H54 (cell line): Measurements from ENCODE around the gene SEMA4F.

Experiments
- DNase-seq: peaks from one replicate; pipeline ENCODE4 v3.0.0; 2011; ENCODE audit warnings: low spot score, mixed read lengths; ENCODE audit not compliant: insufficient read length
- FAIRE-seq: peaks from 3 replicates; lab custom pipeline; 2011; peaks lifted over from hg19 to GRCh38; lab: Jason Lieb, UNC
- POLR2A ChIP-seq: IDR thresholded peaks from 2 replicates; pipeline ENCODE4 v1.6.1; 2011; ENCODE audit warnings: low read depth, mild to moderate bottlenecking, low read length

SEMA4F gene

DNA sequence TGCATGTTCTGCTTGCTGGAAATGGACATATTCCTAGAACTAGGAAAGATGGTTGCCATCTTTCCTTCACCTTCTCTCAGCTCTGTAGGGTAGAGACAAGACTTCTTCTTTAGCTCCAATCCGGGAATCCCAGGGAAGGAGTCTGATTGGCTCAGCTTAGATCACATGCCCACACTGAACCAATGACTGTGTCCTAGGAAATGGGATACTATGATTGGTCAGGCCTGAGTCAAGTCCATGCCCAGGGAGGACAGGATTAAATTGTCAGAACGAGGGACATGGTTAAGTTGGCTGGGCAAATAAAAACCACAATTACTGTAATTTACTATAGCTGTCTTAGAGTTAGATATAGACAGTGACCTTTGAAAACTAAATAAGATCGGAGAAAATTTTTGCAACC is 31.4 kb downstream of the SEMA4F start:
- FAIRE-seq, result no peak
- TF ChIP-seq POLR2A, result no peak
- DNase-seq, result no peak

DNA sequence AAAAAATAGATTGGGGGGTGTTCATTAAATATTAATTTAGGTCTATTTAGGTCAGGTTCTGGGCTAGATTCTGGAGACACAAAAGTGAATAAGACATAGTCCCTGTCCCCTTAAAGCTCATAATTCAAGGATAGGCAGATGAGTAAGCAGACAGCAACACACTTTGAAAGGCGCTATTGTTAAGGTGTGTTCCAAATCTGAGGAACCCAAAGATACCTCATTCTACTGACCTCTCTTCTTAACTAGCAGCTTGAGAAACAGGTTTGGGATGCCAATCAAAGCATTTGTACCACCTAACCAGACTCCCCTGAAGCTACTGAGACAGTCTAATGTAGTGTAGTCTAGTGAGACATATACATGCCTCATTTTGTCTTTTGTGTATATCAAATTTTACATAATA is 34.8 kb downstream of the SEMA4F start:
- DNase-seq (no peak), FAIRE-seq (no peak)
- no peak for TF ChIP-seq POLR2A

DNA sequence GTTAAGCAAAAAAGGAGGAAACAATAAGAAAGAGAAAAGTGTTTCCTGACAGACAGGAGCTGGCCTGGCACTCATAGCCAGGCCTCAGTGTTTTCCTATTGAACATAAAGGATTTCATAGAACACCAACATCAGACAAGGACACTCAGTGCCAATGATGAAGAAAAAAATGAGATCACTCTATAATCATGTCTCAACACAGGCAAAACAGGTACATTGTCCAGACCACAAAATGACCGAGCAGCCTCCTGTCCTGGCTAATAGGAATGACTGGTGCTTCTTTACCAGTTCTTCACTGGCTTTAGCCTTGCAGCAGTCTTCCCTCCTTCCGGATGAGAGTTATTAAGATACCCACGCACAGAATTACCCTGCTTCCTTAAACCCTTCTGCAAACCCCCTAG is 35.6 kb downstream of the SEMA4F start:
- DNase-seq, result no peak
- no peak for FAIRE-seq
- TF ChIP-seq POLR2A, result no peak

DNA sequence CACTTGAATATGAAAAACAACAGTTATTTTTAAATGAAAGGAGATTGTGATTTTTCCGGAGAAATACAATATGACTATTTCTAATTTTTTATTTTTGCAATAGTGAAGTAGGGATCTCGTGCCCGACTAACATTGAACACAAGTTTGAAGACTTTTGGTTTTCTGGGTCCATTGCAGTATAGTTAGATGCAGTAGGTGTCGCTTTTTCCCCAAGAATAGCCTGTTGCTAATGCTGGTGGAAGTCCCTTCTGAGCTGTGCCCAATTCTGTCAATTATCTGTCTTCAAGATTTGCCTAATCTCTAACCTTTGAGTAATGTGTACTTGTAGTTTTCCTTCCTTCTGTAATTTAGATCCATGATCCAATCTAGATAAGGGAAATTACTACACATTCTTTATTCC is 36.5 kb downstream of the SEMA4F start:
- FAIRE-seq (peak; percentile 75), DNase-seq (peak; percentile 54)
- no peak for TF ChIP-seq POLR2A

DNA sequence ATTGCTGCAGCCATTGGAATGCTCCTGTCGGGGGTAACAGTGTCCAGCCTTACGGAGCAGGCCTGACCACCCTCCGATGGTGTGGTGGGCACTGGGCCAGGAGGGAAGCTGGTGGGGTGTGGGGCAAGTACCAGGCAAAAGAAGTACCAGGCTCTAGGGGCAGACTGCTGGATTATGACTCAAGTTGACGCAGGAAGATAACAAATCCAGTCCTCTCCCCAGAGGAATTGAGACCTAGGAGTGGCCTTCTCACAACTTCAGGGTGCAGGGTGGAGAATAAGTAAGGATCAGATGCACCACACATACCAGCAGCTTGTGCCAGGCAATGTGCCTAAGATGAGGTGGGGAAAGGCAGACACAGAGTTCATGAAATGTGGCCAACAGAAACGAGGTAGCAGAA is 37.9 kb downstream of the SEMA4F start:
- DNase-seq (no peak), FAIRE-seq (no peak)
- TF ChIP-seq POLR2A, result no peak

DNA sequence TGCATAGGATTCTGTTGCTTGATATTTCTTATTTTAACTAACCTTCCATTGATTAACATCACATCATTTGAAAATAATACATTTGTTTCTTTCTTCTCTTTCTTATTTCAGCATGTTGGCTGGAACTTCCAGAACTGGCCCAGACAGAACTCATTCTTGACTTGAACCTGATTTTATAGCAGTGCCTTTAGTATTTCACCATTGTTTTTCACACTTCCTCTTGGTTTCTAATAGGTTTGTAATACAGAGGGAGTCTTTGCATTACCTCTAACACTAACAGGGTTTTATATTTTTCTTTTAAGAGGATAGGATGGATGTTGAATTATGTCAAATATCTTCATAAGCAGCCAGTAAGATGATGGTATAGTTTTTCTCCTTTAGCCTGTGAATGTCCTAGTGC is 39.2 kb downstream of the SEMA4F start:
- FAIRE-seq, result no peak
- TF ChIP-seq POLR2A, result no peak

DNA sequence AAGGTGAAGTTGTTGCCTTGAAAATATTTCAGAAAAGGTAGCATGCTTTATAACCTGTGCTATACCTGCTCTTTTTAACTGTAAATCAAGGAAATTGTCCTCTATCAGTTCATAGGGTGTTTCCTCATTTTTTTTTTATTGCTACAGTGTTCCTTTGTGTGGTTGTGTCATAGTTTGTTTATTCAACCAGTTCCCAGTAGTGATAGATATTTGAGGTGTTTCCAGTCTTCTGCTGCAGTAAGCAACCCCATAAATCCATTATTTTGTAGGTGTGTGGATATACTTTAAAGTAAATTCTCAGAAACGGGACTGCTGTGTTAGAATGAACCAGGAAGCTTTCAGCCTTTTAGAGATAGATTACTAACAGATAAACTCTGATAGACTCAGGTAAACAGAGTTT is 39.6 kb downstream of the SEMA4F start:
- FAIRE-seq (no peak), DNase-seq (no peak)
- no peak for TF ChIP-seq POLR2A

More for the DNA sequence above, 39.2 kb downstream of the SEMA4F start:
- no peak for DNase-seq

DNA sequence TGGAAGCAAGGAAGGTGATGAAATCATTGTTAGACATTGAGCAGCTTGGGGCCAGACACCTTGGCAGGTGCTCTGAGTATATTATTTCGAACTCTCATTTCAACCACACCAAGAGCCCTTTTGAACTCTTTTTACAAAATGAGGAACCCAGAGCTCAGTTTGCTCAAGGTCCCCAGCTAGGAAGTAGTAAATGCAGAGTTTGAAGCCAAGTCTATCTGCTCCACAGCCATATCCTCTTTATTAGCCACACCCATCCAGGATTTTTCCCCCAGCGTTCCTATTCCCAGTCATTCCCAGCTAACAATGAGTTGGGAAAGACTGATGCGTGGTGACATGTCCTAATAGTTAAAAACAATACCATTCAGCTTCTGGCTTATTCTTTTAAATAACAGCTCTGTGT is 40.2 kb downstream of the SEMA4F start:
- DNase-seq, result no peak
- FAIRE-seq, result no peak
- no peak for TF ChIP-seq POLR2A

DNA sequence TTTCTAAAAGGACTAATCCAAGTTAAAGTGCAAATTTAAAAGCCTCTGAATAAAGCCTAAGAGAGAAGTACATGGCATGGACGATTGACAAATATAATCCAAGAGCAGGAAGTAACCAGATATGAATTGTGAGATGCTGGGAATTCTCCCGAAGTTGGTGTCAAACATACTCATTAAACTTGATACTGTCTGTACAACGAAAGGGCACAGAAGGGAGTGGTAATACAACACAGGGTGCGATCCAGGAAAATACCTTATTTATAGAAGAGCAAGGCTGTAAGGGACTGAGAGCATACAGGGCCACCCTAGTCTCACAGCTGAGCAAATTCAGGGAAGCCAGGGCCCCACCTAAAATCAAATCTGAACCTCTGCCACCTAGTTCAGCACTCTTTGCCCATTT is 41.6 kb downstream of the SEMA4F start:
- TF ChIP-seq POLR2A, result no peak
- FAIRE-seq (no peak), DNase-seq (no peak)

DNA sequence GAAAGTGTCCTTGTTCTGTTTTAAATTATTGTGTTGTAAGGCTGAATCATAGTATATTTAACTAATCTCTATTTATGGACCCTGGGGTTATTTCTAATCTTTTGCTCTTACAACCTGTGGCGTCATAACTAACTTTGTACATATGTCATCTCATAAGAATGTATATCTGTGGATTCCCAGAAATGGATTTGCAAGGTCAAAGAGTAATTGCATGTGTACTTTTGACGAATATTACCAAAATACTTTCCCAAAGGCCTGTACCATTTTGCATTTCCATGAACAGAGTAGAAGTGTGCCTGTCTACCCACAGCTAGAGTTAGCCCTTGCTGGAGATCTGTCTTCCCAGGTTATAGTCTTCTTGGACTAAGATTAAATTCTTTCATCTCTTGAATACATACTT is 42.8 kb downstream of the SEMA4F start:
- FAIRE-seq, result no peak
- DNase-seq, result no peak
- no peak for TF ChIP-seq POLR2A

DNA sequence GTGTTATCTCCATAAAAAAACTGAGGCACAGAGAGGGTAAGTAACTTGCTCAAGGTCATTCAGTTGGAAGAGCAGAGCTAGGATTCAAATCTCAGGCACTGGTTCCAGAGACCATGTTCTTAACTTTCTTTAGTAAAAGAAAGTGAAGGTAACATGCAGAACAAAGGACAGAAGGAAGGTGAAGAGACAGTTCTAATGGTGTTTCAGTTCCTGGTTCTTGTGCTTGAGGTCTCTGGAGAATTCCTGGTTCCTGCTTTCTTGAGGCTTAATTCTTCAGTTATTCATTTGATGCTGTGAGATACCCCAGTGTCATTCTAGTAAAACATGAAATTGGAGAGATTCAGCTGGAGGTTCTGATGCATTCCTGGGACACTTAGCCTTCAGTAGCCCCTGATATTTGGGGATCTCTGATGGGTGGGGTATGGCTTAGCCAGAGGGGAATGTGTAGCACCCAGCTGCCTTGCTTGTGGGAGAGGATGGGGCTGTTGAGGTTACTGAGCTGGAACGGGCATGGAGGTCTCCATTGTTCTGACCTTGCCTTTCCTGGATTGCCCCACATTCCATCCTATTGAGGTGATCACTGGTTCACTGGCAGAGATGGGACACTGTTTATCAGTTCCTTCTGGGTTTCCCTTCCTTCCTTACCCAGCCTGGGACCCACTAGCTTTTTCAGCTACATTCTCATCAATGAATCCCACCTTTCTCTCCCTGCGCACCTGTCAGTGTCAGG is 46.8 kb downstream of the SEMA4F start:
- FAIRE-seq, result no peak
- no peak for TF ChIP-seq POLR2A
- no peak for DNase-seq

DNA sequence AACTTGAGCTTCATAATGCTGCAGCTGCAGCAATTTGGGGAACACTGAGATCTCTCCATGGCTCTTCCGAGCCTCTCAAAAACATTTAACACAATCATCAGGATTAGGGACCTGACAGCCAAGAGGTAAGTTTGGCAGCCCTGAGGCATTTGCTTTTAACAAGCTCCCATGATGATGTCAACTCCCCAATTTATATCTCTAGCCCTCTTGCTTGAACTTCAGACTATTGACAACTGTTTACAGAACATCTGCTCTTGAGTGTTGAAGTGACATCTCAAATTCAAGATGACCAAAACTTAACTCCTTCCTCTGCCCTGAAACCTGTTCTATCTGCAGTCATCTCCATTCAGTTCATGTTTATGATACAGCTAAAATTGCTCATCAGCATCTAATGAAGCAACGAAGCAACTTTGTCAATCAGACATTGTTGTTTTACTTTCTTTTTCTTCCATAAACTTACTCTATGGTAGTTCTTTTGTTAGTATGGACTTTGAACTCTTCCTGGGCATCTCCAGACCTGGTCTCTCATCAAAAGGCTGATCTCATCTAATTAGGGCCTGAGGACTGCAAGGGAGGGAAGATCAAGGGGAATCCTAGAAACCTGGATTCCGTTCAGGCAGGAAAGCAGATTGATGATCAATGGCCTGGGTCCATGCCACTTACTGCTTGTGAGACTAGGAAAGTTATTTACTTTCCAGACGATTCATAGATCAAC is 48.1 kb downstream of the SEMA4F start:
- DNase-seq, result no peak
- TF ChIP-seq POLR2A, result no peak
- FAIRE-seq, result no peak

DNA sequence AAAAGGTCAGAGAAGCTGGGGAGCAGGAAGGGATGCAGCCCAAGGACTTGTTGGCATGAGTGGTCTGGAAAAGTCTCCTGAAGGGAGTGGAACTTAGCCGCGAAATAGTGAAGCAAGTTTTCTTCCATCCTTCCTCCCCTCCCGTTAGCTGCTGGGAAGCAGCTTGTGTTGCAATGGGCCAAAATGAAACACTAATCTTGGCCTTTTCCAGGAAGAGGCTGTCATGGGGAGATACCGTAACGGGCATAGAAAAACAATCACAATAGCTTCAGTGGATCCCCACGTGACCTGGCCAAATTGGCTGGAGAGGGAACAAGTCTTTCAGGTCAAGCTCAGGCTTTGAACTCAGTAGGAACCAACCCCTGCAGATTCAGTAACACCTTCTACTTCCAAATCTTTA is 49.3 kb downstream of the SEMA4F start:
- TF ChIP-seq POLR2A, result no peak
- no peak for FAIRE-seq
- no peak for DNase-seq

DNA sequence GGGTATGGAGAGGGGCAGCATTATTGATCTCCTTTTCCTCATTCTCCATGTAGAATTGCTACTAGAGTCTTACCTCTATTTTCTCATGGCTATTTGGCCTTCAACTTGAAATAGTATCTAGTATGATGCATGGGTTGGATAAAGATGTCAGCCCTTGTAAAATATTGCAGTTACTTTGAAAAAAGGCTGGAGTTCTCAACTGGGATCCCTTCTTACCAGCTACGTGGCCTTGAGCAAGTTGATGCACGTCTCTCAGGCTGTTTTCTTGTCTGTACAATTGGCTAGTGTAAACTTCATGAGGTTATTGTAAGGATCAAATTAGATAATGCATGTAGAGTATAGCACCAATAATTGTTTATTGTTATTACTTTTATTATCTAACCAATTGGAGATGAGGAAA is 50.2 kb downstream of the SEMA4F start:
- no peak for TF ChIP-seq POLR2A
- no peak for DNase-seq
- FAIRE-seq, result no peak

DNA sequence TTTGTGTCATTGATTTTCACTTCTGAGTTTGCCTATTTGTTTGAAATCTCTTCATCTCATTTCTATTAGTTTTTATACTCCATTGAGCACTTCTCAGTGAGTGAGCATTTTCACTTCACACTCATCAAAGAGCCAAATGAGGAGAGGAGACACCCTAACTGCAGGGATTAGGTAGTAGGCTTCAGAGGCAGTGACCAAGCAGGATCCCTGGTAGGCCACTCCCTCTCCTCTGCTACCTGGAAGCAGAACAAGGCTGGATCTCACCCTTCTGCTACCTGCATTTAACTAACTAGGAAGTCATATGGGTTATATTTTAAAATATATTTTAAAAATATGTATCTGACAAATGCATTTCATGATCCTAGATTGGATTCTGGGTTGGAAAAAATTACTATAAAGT is 52.7 kb downstream of the SEMA4F start:
- no peak for FAIRE-seq
- TF ChIP-seq POLR2A, result no peak
- DNase-seq, result no peak

DNA sequence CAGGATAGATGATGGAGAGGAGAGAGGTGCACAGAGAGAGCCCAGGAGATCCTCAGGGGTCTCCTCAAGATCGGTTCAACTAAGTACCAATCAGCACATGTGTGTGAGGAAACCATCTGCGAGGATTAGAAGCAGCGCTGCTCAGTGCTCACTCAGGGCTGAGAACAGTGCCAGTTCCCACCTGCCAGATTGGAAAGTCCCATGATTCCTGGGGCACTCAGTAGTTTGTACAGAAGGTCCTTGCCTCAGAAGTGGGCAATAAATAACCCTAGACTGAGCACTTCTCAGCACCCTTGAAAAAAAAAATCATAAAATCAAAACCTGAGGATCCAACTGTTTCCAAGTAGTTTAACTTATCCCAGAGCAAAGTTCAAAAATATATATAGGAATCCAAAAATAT is 53.8 kb downstream of the SEMA4F start:
- TF ChIP-seq POLR2A, result no peak
- no peak for DNase-seq
- FAIRE-seq, result no peak
